NCI-H187 (cell line): ENCODE data around the gene LANCL2.
"Not testable (repeated sequence)": the region's sequence is repeated elsewhere in the genome, so short reads cannot be mapped to it uniquely, and the experiment has no call there.

Experiments used
- DNase-seq, 2 experiments: peaks; one replicate each; lab custom pipeline; 2025; lab: John Stamatoyannopoulos, UW

Gene LANCL2

DNA sequence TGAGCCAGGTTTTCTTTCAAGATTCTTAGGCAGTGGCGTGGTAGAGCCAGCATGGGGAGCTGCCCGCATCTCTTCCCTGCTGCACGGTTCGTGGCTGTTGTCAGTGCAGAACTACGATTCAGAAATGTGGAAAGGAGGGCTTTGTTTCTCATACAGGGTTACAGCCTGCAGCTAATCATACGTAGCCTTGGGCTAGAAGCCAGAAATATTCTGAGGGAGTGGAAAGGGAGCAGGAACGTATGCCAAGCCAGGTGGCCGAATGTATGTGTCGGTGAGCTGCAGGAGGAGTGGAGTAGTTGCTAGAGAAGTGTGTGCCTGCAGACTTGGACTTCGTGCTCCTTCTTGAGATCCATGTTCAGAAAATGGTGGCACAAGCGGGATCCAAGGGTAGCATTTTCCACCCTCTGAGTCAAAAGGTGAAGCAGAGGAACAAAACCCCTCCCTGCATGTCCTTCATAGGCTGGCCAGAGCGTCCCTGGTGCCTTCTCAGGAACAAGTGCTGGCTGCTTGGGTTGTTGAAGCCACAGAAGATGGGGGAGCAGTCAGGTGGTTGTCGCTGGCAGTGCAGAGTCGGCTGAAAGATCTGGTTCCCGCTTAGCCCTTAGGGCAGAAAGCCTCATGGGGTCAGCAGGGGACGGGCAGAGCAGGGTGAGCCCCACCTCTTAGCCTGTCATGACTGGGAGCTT, 40.9 kb downstream of the LANCL2 start:
- no peak for DNase-seq

DNA sequence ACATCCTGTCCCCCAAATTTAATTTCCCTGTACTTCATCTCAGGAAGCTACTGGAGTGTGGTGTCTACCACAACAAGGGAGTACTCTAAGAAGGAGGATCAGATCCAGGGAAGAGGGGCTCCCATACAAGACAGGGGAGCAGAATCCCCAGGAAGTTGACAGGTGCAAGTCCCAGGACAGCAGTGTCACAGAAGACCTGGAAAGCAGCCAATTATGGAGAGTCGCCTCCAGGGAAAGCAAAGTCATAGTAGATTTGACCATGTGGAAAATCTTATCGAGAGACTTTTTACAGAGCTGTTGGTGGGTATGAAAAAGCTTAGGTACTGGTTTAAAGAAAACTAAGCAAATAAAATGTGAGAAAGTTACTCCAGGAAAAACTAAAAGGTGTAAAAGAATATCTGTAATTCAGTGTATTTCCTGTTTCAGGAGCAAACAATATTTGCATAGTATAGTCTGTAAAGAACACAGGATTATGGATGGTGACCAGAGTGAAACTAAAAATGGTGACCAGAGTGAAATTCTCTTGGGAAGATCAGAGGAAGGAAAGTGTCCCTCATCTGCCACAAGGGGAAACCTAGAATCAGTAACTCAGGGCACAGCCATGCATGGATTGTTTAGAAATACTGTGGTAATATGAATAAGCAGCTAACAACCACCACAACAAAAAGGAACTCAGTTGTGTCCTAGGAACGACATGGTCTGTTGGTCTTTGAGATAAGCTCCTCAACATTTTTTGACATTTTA, 44.5 kb downstream of the LANCL2 start:
- DNase-seq: peak in 1 of 2 experiments; percentile 6

DNA sequence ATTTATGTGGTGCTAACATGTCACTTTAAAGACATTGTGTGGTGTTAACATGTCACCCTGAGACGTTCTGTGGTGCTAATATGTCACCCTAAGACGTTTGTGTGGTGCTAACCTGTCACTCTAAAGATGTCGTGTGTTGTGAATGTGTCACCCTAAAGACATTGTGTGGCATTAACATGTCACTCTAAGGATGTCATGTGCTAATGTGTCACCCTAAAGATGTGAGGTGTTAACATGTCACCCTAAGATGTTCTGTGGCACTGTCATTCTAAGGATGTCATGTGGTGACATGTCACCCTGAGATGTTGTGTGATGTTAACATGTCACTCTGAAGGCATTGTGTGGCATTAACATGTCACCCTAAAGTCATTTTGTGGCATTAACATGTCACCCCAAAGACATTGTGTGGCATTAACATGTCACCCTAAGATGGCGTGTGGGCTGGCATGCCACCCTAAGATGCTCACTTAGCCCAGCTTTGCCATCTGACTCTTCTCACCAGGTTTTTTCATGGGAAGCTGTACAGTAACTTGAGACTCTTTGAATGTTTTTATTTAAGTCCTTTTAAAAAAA, 45.6 kb downstream of the LANCL2 start:
- DNase-seq: no peak

DNA sequence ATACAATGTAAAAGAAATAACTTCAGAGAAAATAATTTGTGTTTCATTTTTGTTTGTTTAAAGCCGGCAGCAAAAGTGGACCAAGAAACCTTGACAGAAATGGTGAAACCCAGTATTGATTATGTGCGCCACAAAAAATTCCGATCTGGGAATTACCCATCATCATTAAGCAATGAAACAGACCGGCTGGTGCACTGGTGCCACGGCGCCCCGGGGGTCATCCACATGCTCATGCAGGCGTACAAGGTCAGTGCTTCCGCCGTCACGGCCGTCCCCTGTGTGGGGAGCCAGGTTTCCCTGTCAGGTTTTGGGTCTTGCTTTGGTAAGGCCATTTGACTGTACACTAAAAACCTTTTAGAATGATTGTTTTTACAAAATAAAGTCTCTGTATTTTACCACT, 46.7 kb downstream of the LANCL2 start:
- no peak for DNase-seq

DNA sequence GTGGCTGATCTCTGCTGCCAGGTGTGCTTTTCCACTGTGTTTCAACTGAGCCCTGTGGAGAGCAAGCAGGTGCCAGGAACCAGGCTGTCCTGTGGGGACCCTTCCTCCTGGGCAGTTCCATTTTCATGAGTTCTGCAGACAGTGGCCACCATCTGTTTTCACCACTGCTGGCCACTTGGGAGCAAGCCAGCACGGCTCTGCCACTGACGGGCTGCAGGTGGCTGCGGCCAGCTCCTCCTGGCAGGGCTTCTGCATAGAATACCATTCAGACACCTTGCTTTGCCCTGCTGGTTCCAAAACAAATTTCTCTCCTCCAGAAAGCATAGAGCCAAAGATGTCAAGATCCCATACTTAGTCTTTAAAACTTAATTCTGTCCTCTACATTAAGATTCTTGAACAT, 48.3 kb downstream of the LANCL2 start:
- no peak for DNase-seq

DNA sequence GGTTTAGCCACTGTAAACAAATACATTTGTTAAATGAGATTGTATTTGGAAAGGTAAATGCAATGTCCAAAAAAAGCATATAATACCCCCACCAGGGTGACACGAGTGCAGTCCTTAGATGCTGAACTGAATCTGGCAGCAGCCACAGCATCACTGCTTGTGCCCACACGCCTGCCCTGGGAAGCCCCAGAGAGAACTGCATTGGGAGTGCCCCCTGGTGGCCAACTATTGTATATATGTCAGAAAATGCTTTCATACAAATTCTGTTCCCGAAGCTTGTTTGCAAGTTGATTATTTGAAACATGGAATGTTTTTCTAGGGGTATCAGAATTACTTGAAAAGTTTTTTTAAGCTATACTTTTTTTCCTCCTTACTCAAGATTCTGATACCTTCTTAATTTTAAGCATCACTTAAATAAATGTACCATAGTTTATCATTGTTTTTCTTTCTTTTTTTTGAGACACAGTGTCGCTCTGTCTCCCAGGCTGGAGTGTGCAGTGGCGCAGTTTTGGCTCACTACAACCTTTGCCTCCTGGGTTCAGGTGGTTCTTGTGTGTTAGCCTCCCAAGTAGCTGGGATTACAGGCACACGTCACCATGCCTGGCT, 50.1 kb downstream of the LANCL2 start:
- peak; percentile 38 to 54 for DNase-seq

DNA sequence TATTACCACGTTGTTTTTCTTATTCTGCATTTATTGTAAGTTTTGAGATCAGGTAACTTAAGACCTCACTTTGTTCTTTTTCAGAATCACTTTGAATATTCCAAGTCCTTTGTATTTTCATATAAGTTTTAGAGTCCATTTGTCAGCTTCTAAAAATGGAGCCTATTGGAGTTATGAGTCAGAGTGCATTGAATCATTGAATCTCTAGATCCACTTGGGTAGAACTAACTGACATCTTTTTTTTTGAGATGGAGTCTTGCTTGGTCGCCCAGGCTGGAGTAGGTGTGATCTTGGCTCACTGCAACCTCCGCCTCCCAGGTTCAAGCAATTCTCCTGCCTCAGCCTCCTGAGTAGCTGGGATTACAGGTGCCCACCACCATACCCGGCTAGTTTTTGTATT, 52.3 kb downstream of the LANCL2 start:
- not testable (repeated sequence) for DNase-seq

DNA sequence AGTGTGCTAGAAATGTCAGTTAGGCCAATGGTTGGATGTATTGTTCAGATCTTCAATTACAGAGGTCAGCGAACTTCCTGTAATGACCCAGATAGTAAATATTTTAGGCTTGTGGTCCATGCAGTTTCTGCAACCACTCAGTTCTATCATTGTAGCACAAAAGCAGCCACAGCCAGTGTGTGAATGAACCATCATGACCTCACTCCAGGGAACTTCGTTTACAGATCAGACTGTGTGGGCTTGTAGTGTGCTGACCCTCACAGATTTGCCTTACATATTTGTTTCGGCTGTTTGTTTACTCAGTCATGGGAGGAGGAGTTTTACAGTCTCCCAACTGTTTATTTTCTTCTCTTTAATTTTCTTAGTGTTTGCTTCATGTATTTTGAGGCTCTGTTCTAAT, 55.4 kb downstream of the LANCL2 start:
- no peak for DNase-seq

DNA sequence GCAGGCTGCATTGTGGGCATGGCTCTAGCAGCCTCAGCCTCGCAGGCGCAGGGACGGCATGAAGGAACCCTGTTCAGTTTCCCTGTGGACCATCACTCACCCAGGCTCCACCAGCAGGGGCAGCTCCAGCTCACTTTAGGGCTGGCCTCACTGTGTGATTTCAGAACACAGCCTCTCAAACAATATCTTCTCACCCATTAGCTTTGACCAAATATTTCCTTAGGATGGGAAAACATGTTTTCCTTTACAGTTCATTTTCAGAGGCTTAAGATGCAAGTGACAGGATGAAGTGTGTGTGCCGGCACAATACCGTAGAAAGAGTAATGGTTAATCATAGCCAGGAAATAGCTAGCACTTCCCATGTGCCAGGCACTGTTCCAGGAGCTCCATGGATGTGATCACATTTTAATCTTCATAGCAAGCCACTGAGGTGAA, 58.2 kb downstream of the LANCL2 start:
- no peak for DNase-seq

DNA sequence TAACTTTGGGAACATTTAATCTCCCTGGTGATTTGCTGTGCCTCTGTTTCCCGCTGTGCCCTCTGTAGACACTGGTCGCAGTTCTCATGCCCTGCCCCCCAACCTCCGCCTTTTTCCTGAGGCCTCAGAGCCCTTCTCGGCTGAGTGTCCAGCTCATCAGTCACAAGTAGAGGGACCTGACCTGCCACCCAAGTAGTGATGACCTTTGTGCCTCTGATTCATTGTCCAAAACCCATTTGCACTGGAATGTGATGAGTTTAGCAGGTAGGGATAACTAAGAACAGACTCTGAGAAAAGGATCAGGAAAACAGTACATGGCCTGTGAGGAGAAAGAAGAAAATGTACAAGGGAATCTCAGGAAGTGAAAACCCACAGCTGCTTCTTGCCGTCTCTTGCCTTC, 58.8 kb downstream of the LANCL2 start:
- no peak for DNase-seq

DNA sequence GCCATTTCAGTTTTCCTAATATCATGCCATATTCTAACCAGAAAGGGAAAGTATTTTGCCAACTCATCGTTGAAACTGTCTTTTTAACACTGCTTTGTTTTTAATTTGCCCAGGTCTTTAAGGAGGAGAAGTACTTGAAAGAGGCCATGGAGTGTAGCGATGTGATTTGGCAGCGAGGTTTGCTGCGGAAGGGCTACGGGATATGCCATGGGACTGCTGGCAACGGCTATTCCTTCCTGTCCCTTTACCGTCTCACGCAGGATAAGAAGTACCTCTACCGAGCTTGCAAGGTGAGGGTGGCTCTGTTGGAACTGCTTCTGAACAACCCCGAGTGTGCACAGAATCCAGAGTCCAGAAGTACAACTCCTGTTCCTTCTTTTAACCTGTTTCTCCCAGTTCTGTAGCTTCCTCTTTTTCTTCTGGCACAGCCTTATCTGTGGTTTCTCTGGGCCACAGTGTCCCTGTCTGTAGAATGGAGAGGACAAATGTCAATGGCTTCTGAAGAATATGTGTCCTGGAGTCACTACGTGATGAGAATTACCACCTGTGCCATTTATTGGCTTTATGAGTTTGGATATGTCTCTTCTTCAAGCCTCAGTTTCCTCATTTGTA, 60.1 kb downstream of the LANCL2 start:
- DNase-seq: no peak

DNA sequence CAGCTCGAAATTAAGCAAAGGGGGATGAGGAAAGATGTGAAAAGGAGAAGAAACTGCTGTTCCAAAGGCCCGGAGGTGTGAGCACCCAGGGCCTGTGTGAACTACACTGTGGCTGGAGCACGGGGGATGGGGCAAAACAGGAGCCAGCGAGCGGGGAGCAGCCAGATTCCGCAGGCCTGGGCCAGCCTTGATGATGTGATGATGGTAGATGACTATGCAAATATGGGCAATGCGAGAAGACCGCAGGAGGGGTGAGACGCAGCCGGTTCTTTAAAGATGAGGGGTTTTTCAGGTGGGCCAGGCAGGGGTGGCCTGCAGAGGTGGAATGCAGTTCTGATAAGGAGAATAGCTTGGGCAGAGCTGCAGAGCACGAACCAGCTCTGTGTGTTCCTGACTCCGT, 61.5 kb downstream of the LANCL2 start:
- DNase-seq: no peak

DNA sequence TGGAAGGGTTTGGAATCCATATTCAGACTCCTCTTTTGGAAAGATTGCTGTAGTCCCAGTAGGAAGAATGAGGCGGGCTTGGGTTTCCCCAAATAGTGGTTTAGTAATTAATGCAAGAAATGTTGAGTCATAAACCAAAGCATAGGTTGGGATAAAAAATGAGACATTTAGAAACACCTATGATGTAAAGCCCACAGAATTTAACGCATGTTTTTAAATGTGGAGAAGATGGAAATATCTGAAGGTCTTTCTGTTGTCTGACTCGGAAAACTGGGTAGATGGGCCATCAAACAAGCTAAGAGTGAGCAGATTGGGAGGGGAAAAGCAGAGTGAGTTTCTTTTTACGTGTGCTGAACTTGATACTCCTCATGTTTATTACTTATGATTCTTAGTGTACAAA, 62.2 kb downstream of the LANCL2 start:
- DNase-seq: no peak

DNA sequence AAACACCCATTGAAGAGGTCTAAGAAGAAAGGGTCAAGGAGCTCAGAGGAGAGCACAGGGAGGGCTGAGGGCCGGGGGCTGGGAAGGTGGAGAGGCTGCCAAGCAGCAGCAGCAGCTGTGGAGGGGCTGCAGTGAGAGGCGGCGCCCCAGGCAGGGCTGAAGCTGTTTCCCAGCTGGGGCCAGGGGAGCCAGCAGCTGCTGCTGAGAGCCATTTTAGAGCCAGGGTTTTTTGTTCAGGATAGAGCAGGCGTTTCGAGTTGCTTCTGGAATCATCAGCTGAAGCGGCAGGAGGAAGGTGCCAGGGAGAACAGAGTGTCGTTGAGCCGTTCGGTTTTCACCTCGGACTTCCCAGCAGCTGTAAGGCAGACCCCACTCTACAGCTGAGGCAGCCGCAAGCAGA, 62.7 kb downstream of the LANCL2 start:
- DNase-seq: peak in 1 of 2 experiments; percentile 47

DNA sequence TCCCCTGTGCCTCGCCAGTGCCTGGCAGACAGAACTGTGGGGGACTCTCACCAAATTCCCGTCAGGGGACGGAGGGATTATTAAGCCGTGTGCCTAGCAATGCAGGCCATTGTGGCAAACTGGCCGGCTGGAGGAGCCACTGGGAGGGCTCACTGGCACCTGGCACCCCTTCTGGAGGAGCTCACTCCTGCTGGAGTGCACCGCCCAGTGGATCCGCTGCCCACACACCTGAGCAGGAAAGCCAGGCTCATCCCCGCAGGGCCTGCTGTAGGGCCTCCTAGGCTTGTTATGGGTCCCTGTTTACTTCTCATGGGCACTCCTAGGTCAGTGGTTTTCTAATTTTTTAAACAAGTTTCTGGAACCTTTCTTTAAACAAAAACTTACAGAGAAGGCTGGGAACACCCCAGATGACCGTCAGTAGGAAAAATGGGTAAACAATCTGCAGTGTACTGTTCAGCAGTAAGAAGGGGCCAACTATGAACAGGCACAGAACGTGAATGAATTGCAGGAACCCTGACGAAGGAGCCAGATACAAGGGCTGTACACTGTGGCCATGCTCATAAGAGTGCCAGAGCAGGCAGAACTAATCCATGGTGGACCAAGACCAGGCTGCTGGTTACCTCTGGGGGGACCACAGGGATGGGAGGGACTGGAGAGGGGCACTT, 64.8 kb downstream of the LANCL2 start:
- no peak for DNase-seq

DNA sequence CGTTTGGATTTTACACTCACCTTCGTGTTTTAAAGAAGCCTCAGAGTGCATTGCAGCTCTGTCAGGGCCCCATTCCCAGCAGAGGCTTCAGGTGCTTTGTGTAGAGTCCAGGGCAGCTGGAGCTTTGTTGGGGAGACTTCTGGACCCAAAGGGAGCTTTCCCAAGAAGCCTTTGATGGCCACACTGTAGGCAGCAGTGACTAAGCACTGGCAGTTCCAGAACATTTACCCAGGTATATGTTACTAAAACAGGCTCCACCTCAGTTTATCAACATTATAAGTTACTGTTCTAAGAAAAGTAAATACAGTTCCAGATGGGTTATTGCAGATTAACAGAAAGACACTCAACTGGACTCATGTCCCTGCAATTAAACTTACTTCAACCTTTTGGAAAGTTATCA, 66.8 kb downstream of the LANCL2 start:
- DNase-seq: no peak

DNA sequence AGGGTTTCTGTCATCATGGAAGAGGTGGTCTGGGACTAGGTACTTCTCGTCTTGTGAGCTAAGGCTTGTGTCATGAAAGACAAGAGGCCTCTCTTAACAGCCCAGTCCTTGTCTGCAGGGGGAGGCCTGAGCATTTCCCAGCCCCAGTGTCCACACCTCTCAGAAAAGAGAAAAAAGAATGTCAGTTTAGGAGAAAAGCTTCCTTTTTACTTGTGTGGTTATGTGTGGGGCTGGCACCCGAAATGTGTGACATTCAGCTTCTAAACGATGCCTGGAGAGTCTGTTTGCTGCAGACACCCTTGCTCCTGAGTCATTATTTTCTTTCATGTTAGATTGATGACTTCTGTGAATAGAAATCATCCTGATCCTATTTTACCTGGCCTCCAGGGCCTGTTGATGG, 67.4 kb downstream of the LANCL2 start:
- DNase-seq: no peak

DNA sequence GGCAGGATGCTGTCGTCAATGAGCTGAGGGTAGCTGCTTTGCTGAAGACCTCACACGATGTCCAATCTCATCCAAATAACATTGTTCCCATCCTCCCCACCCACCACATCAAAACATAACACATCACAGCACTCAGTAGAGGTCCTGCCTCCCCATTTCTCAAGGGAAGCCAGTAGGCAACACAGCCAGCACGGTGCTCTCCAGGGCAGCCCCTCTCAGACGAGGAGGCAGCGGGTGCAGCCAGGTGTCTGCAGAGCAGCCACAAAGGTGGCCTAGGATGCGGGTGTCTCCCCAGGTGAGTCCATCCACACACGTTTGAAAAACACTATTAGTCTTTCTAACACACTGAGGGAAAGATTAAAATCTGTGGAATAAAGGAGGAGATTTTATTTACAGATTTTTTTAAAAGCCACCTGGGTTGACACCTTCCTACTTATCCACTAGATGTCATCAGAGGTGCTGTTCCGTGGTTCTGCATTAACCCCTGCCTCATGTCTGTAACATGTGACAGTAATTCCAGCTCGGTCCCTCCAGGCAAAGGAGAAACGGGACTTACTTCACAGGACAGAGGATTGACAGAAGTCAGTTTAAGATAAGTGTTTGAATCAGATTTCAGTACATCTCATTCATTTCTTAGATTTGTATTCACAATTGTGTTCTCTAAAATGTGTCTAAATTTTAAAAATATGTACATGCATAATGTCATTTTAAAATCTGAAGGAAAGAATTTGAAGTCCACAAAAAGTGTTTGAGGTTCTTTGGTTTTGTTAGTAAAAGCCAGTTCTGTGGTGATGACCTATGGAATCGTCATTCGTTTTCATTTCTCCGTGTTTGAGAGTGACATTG, 68.0 kb downstream of the LANCL2 start:
- DNase-seq: no peak

DNA sequence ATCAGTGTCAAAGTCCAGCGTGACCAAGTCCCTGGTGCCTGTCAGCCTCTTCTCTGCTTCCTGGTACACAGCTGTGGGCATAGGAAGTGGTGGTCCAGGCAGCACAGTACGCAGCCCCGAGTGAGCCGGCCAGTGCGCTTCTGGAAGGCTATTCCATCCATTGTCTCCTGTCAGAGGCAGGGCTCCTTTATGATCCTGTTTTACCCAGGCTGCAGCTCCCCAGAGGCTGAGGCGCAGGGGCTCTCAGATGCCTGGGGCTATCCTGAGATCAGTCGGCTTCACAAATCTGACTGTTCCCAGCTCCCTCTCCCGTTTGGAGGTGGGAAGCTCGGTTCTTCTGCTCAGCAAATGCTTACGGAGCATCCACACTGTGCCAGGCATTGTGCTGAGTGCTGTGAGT, 70.3 kb downstream of the LANCL2 start:
- DNase-seq: no peak

DNA sequence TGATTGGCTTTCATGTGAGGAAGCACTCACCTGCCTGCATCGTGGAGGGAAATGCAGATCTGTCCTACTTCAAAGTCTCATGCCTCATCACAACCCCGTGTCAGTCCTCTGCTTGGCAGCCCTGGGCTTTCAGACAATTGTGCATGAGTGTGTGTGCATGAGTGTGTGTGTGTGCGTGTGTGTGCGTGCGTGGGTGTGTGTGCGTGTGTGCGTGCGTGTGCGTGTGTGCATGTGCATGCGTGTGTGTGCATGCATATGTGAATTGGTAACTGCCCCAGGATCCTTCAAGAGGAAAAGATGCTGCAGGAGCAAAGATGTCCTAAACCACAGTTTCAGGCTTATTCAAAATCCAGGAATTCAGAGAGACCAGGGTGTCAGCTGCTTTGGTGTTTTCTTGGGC, 71.3 kb downstream of the LANCL2 start:
- DNase-seq: no peak

DNA sequence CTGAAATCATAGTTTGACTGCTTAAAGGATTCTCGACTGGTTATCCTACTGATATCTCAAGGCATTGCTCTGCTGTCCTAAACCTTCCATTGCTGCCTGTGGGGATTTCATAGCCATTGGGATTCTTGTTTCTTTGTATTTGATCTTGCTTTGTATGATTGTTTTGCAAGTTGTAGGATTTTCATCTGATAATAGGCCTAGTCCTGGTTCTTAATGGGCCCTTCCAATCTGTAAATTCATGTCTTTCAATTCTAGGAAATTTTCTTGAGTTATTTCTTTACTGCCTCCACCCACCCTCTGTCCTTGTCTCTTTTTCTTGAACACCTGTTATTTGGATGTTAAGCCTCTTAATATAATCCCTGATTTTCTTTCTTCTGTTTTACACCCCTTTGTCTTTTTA, 72.2 kb downstream of the LANCL2 start:
- DNase-seq: no peak
